ENCODE data around the gene HTR6.

DNA sequence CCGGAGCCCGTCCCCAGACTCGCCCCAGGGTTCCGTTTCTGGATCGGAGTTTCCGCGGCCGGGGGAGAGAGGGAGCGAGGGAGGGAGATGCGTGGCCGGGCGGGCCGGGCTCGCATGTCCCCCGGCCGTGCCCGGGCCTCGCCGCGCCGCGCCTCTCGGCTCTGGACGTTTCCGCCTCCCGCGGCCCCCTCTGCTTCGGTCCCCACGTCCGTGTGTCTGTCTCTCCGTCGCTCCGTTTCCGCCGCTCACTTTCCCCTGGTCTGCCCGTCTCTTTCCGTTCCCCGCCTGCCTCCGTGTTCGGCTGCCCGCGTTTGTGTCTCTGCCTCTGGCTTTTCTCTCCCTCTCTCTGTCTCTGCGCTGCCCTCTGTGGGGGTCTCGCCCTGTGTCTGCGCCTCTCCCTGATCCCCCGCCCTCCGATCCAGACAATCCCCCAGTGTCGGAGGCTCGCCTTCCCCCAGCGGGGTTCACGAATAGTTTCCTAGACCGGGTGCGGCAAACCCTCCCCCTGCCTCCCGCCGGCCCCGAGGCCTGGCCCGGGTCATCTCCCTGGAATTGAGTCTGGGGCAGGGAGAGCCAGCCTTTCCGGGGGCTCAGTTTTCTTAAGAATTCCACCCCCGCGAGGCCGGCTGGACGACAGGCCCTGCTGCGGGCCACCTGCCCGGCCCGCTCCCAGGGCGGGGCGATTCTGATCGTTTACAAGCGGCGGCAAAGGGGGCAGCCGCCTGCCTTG, 19.8 kb upstream of the HTR6 start:
- TF ChIP-seq, protein P1, sequence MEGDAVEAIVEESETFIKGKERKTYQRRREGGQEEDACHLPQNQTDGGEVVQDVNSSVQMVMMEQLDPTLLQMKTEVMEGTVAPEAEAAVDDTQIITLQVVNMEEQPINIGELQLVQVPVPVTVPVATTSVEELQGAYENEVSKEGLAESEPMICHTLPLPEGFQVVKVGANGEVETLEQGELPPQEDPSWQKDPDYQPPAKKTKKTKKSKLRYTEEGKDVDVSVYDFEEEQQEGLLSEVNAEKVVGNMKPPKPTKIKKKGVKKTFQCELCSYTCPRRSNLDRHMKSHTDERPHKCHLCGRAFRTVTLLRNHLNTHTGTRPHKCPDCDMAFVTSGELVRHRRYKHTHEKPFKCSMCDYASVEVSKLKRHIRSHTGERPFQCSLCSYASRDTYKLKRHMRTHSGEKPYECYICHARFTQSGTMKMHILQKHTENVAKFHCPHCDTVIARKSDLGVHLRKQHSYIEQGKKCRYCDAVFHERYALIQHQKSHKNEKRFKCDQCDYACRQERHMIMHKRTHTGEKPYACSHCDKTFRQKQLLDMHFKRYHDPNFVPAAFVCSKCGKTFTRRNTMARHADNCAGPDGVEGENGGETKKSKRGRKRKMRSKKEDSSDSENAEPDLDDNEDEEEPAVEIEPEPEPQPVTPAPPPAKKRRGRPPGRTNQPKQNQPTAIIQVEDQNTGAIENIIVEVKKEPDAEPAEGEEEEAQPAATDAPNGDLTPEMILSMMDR (conservative IDR thresholded peaks at IDR 0.05; ENCODE audit: low read depth, low read length) = no peak
- TF ChIP-seq EZH2 (IDR thresholded peaks at IDR 0.05; ENCODE audit: low read length, unreplicated experiment) = no peak
